ENCODE results near the gene DUOX1. TPM values are rescaled to one million over a fixed set of nuclear protein-coding genes. Genes with fewer than 3 reads are reported as not detected.
A peak's percentile ranks its signal among the peaks of the same experiment; 100 is the strongest.

Gene DUOX1
- total RNA-seq, 3 donors from 2014 or later, result 0.43 to 1.7 (median 0.70) TPM

- no peak for DNase-seq
- TF ChIP-seq CTCF (IDR thresholded peaks at IDR 0.05), result no peak
- no peak for ATAC-seq
- Histone ChIP-seq H3K4me3 (no peak overlapping the region), H3K4me1 (ENCODE audit: low read depth) (no peaks in the 10 kb centered on the region), H3K9me3 (no peaks in the 10 kb centered on the region), H3K36me3 (ENCODE audit: low read depth) (no peaks in the 10 kb centered on the region)
- intact Hi-C loops (cut with DNase I, micrococcal nuclease), result no loop called here
Measured at GRCh38 chr15:45121020-45121419, 8.8 kb upstream of the DUOX1 start.

GRCh38 chr15:45121706-45122417 is 7.9 kb upstream of the DUOX1 start:
- intact Hi-C loops (cut with DNase I, micrococcal nuclease), result no loop called here
- DNase-seq (no peak), ATAC-seq (peak; percentile 52)
- TF ChIP-seq CTCF (IDR thresholded peaks at IDR 0.05), result no peak
- H3K4me1 ChIP-seq (ENCODE audit: low read depth), result no peaks in the 10 kb centered on the region
- no peak overlapping the region for H3K4me3 ChIP-seq
- H3K36me3 ChIP-seq (ENCODE audit: low read depth), result no peaks in the 10 kb centered on the region
- no peaks in the 10 kb centered on the region for H3K9me3 ChIP-seq

GRCh38 chr15:45122719-45123118 is 7.1 kb upstream of the DUOX1 start:
- Histone ChIP-seq H3K36me3 (ENCODE audit: low read depth) (no peaks in the 10 kb centered on the region), H3K4me1 (ENCODE audit: low read depth) (no peaks in the 10 kb centered on the region), H3K9me3 (no peaks in the 10 kb centered on the region), H3K4me3 (no peak overlapping the region)
- DNase-seq (no peak), ATAC-seq (no peak)
- no peak for TF ChIP-seq CTCF (IDR thresholded peaks at IDR 0.05)
- intact Hi-C loops (cut with DNase I, micrococcal nuclease), result no loop called here

GRCh38 chr15:45123397-45123796 is 6.4 kb upstream of the DUOX1 start:
- no peak for DNase-seq
- Histone ChIP-seq H3K36me3 (ENCODE audit: low read depth) (no peaks in the 10 kb centered on the region), H3K4me1 (ENCODE audit: low read depth) (no peaks in the 10 kb centered on the region), H3K9me3 (no peaks in the 10 kb centered on the region), H3K4me3 (no peak overlapping the region)
- no peak for TF ChIP-seq CTCF (IDR thresholded peaks at IDR 0.05)
- intact Hi-C loops (cut with DNase I, micrococcal nuclease), result no loop called here
- no peak for ATAC-seq

- ATAC-seq, result no peak
- peak; percentile 33 for TF ChIP-seq CTCF (IDR thresholded peaks at IDR 0.05)
- intact Hi-C loops (cut with DNase I, micrococcal nuclease), result no loop called here
Measured at GRCh38 chr15:45126535-45127158, 3.1 kb upstream of the DUOX1 start.

More at GRCh38 chr15:45126535-45127158, 3.1 kb upstream of the DUOX1 start:
- no peaks in the 10 kb centered on the region for H3K9me3 ChIP-seq
- peaks cover 11% of the 10 kb centered on the region for H3K4me1 ChIP-seq (ENCODE audit: low read depth)
- peak in 1 of 3 donors; percentile 57 for DNase-seq
- H3K4me3 ChIP-seq, result no peak overlapping the region
- H3K36me3 ChIP-seq (ENCODE audit: low read depth), result no peaks in the 10 kb centered on the region
